Neural crest cell (in vitro differentiated cells): ENCODE data around the gene CDH24. TPM values are rescaled to one million over a fixed set of nuclear protein-coding genes. Genes with fewer than 3 reads are reported as not detected.
A peak's percentile ranks its signal among the peaks of the same experiment; 100 is the strongest.

ENCODE experiments used
- DNase-seq: peaks from one replicate; pipeline ENCODE4 v3.0.0; 2021; ENCODE audit warnings: low read depth, mixed read lengths, low spot score
- H3K27ac Mint-ChIP-seq: one replicate; pipeline ENCODE4 v1.8.0; 2021; ENCODE audit warnings: mild to moderate bottlenecking, mixed read lengths; ENCODE audit not compliant: unreplicated experiment
- H3K27me3 Mint-ChIP-seq: 2 replicates; pipeline ENCODE4 v1.8.0; 2021; ENCODE audit warnings: low read depth, mild to moderate bottlenecking, mixed read lengths
- H3K36me3 Mint-ChIP-seq: 2 replicates; pipeline ENCODE4 v1.8.0; 2021; ENCODE audit warnings: low read depth, mild to moderate bottlenecking, mixed read lengths
- H3K4me1 Mint-ChIP-seq: 2 replicates; pipeline ENCODE4 v1.8.0; 2021; ENCODE audit warnings: mixed read lengths
- H3K4me3 Mint-ChIP-seq: one replicate; pipeline ENCODE4 v1.8.0; 2021; ENCODE audit warnings: mild to moderate bottlenecking, mixed read lengths
- H3K9me3 Mint-ChIP-seq: 2 replicates; pipeline ENCODE4 v1.8.0; 2021; ENCODE audit warnings: mixed read lengths
- total RNA-seq: library from RNA; stranded (reverse); gene quantifications from 2 replicates; pipeline ENCODE4 v1.2.1, GENCODE V29; 2021
- TF ChIP-seq, protein P1 (sequence below): fragments of 200-600 bp; sonication (generic); conservative IDR thresholded peaks from 2 replicates; pipeline ENCODE4 v1.5.0; 2021; ENCODE audit warnings: antibody characterized with exemption, mild to moderate bottlenecking

CDH24 gene
- total RNA-seq, 1 donor from 2014 or later: 37.2 TPM

DNA sequence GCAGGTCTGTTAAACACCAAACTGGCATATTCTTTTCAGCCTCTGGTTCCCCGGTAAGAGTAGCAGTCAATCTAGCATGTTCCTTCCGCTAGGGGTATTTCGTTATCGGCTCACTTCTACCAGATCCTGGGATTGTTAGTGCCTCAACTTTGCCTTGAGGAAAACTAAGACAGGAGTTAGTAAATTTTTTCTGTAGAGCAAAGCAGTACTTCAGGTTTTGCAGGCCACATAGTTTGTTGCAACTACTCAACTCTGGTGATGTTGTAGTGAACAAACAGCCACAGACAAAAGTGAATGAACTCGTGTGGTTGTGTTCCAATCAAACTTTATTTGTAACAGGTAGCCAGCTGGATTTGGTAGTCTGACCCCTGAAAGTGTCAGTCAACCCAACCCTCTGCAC lies 6.3 kb upstream of the CDH24 start:
- no peak for DNase-seq
- no peak overlapping the region for H3K27ac Mint-ChIP-seq
- H3K36me3 Mint-ChIP-seq: peaks cover 19% of the 10 kb centered on the region

DNA sequence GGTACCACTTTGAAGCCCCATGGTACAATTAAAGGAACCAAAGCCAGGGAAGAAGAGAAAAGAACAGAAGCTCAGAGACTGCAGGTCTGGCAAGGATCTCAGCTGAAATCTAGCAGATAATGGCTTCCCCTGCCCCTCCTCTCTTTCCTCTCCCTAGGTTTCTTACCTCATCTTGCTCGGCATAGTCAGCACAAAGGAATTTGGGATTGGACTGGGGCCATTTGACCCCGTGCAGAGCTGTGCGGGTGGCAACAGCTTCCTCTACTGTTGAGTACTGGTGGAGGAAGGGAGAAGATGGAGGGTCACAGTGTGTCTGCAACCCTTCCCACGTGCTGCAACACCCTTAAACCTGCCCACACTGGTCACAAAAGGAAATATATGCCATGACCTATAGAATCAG lies 4.7 kb upstream of the CDH24 start:
- Mint-ChIP-seq H3K4me1 (peaks cover 20% of the 10 kb centered on the region), H3K36me3 (peaks cover 19% of the 10 kb centered on the region), H3K27ac (peak overlapping the region; percentile 35), H3K4me3 (peak overlapping the region; percentile 44), H3K9me3 (no peaks in the 10 kb centered on the region), H3K27me3 (no peaks in the 10 kb centered on the region)
- DNase-seq: no peak
- TF ChIP-seq, protein P1, sequence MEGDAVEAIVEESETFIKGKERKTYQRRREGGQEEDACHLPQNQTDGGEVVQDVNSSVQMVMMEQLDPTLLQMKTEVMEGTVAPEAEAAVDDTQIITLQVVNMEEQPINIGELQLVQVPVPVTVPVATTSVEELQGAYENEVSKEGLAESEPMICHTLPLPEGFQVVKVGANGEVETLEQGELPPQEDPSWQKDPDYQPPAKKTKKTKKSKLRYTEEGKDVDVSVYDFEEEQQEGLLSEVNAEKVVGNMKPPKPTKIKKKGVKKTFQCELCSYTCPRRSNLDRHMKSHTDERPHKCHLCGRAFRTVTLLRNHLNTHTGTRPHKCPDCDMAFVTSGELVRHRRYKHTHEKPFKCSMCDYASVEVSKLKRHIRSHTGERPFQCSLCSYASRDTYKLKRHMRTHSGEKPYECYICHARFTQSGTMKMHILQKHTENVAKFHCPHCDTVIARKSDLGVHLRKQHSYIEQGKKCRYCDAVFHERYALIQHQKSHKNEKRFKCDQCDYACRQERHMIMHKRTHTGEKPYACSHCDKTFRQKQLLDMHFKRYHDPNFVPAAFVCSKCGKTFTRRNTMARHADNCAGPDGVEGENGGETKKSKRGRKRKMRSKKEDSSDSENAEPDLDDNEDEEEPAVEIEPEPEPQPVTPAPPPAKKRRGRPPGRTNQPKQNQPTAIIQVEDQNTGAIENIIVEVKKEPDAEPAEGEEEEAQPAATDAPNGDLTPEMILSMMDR: no peak

More for the DNA sequence above, 6.3 kb upstream of the CDH24 start:
- H3K9me3 Mint-ChIP-seq: no peaks in the 10 kb centered on the region
- peaks cover 17% of the 10 kb centered on the region for H3K4me1 Mint-ChIP-seq
- TF ChIP-seq, protein P1: no peak
- H3K4me3 Mint-ChIP-seq: peak overlapping the region; percentile 34
- H3K27me3 Mint-ChIP-seq: no peaks in the 10 kb centered on the region

DNA sequence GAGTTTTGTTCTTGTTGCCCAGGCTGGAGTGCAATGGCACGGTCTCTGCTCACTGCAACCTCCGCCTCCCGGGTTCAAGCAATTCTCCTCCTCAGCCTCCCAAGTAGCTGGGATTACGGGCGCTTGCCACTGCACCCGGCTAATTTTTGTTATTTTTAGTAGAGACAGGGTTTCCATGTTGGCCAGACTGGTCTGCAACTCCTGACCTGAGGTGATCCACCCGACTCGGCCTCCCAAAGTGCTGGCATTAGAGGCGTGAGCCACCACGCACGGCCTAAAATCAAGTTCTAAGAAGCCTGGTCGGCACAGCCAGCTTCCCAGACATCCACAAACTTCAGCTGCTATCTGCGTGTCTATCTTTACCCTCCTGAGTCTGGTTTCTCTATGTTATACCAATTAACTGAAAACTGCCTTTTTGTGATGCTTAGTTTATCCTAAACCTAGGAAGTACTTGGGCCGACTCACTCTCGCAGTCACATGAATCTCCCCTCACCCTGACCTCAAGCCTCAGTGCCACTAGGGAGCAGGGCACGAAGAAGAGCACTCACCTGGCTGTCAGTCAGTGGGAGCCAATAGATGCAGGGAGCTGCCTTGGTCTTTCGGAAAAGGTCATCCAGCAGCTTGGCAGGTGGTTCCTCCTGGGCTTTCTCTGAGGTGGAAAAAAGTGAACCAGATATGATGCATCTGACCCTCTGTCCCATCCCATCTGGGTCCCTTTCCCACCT lies 3.4 kb upstream of the CDH24 start:
- H3K9me3 Mint-ChIP-seq: no peaks in the 10 kb centered on the region
- peaks cover 5% of the 10 kb centered on the region for H3K27me3 Mint-ChIP-seq
- TF ChIP-seq, protein P1: no peak
- peaks cover 18% of the 10 kb centered on the region for H3K36me3 Mint-ChIP-seq
- H3K4me1 Mint-ChIP-seq: peaks cover 22% of the 10 kb centered on the region
- H3K4me3 Mint-ChIP-seq: peak overlapping the region; percentile 66
- no peak overlapping the region for H3K27ac Mint-ChIP-seq
- DNase-seq: no peak

DNA sequence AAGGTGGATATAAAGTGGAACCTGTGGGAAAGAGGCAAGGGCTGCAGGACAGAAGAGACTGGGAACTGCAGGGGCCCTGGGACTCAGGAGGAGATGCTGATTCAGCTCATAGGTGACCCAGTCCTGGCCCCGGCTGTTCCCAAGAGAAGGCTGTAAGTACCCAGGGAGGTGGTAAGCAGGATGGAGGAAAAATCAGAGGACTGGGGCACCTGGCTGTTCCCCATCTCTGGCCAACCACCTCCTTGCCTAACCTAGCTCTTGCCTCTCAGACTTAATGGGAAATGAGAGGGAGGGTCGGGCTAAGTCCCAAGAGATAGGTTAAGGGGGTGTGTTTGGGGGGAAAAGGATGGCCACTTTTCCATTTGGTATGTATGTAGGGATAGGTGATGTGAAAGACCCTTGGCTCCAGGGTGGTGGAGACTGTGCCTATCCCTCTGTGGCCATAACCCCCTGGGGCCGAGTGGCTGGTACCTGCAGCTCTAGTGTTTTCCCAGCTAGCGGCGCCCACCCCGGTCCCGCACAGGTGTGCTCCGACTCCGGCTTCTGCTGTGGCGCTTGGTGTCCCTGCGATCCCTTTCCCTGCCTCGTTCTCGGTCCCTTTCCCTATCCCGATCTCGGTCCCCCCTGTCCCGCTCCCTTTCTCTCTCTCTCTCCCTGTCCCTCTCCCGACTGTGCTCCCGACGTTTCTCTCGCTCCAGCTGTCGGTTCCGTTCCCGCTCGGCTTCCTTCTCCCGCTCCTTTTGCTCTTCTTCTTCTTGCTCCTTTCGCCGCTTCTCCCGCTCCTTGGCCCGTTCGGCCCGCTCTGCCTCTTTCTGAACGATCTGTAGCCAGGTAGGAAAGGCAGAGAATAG lies 1.6 kb upstream of the CDH24 start:
- H3K27ac Mint-ChIP-seq: no peak overlapping the region
- TF ChIP-seq, protein P1: no peak
- H3K36me3 Mint-ChIP-seq: peaks cover 15% of the 10 kb centered on the region
- peak overlapping the region; percentile 96 for H3K4me3 Mint-ChIP-seq
- H3K4me1 Mint-ChIP-seq: peaks cover 20% of the 10 kb centered on the region
- no peaks in the 10 kb centered on the region for H3K9me3 Mint-ChIP-seq
- no peak for DNase-seq
- peaks cover 5% of the 10 kb centered on the region for H3K27me3 Mint-ChIP-seq

DNA sequence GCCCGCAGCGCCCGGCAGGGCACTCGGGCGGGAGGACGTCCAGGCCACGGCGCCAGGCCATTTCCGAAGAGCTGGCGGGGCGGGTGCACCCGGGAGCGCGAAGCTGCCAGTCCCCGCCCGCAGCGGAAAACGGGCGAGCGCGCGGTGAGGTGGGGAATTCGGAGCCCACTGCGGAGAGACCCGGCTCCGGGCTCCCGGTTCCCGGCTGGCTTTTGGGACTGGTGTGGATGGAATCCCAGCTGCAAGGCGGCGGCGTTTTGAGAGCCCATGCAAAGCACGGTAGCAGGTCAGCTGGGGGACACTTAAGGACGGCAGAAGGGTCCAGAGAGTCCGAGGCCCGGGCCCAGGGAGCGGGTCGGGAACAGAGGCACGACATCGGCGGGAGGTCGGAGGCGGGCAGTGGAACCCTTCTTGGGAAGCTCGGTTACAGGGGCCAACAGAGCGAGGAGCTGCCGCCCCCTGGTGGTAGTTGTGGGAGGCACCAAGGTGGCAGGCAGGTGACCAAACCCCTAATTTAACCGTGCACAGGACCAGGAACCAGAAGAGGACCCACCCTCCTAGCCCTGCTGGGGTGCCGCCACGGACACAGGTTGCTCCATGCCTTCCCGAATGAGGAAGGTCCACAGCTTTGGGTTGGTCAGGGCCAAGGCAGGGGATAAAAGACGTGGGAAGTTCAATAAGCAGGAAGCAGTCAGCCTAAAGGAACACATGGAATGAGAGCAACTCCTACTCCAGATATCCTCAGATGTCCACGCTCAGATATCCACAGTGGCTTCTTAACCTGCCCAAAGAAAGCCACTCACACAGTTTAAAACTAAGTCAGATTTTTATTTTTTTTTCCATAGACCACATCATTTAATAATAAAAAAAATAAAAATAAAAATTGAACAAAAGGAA lies 685 bp upstream of the CDH24 start:
- peaks cover 5% of the 10 kb centered on the region for H3K27me3 Mint-ChIP-seq
- H3K36me3 Mint-ChIP-seq: peaks cover 8% of the 10 kb centered on the region
- peaks cover 20% of the 10 kb centered on the region for H3K4me1 Mint-ChIP-seq
- DNase-seq: peak; percentile 96
- H3K9me3 Mint-ChIP-seq: no peaks in the 10 kb centered on the region
- H3K27ac Mint-ChIP-seq: peak overlapping the region; percentile 87
- TF ChIP-seq, protein P1: peak; percentile 97
- H3K4me3 Mint-ChIP-seq: peak overlapping the region; percentile 96
